GM13977 (cell line): Measurements from ENCODE around the gene PPP6R2.

Experiments
- DNase-seq: peaks from one replicate; pipeline ENCODE4 v3.0.0; 2012; ENCODE audit warnings: low spot score
- CTCF ChIP-seq: IDR thresholded peaks from 2 replicates; pipeline ENCODE4 v1.5.1; 2012; ENCODE audit warnings: mild to moderate bottlenecking, control low read depth; ENCODE audit not compliant: insufficient read depth; ENCODE audit errors: extremely low read depth, missing control alignments
- in situ Hi-C: fragments of 300-500 bp; cut with MboI; formaldehyde crosslinking; loops from one replicate; pipeline ENCODE4 v1.12.0; 2022; ENCODE audit warnings: low sequenced_read_pairs, low pct_unique_long_range_greater_than_20kb, mixed read lengths, inconsistent platforms; ENCODE audit not compliant: unreplicated experiment

PPP6R2 gene

GRCh38 chr22:50298266-50298637, 44.9 kb upstream of the PPP6R2 start:
- in situ Hi-C loops = no loop called here
- no peak for TF ChIP-seq CTCF
- no peak for DNase-seq

GRCh38 chr22:50298937-50299784, 44.0 kb upstream of the PPP6R2 start:
- TF ChIP-seq CTCF = no peak
- in situ Hi-C loops = no loop called here
- no peak for DNase-seq

GRCh38 chr22:50299785-50300619, 43.1 kb upstream of the PPP6R2 start:
- in situ Hi-C loops = no loop called here
- DNase-seq = no peak
- TF ChIP-seq CTCF = no peak

- TF ChIP-seq CTCF = no peak
- in situ Hi-C loops = no loop called here
- no peak for DNase-seq
These were observed 42.4 kb upstream of the PPP6R2 start for GRCh38 chr22:50300620-50301257.

GRCh38 chr22:50301581-50301991, 41.5 kb upstream of the PPP6R2 start:
- DNase-seq = no peak
- no peak for TF ChIP-seq CTCF
- in situ Hi-C loops = no loop called here

- no peak for DNase-seq
- in situ Hi-C loops = no loop called here
- no peak for TF ChIP-seq CTCF
These were observed 41.0 kb upstream of the PPP6R2 start for GRCh38 chr22:50302041-50302541.
